22Rv1 (cell line): Measurements from ENCODE around the gene EMILIN1.
"Not testable (repeated sequence)": the region's sequence is repeated elsewhere in the genome, so short reads cannot be mapped to it uniquely, and the experiment has no call there.

Experiments used
- H3K27ac ChIP-seq: fragments of 450-650 bp; 2 replicates; pipeline ENCODE4 v1.5.1; 2017
- CTCF ChIP-seq: fragments of 450-650 bp; IDR thresholded peaks from 2 replicates; pipeline ENCODE4 v1.5.1; 2017; ENCODE audit warnings: mild to moderate bottlenecking
- ZFX ChIP-seq: fragments of 450-650 bp; IDR thresholded peaks from 2 replicates; pipeline ENCODE4 v1.6.1; 2017; ENCODE audit warnings: antibody characterized with exemption, borderline replicate concordance

EMILIN1 gene

DNA sequence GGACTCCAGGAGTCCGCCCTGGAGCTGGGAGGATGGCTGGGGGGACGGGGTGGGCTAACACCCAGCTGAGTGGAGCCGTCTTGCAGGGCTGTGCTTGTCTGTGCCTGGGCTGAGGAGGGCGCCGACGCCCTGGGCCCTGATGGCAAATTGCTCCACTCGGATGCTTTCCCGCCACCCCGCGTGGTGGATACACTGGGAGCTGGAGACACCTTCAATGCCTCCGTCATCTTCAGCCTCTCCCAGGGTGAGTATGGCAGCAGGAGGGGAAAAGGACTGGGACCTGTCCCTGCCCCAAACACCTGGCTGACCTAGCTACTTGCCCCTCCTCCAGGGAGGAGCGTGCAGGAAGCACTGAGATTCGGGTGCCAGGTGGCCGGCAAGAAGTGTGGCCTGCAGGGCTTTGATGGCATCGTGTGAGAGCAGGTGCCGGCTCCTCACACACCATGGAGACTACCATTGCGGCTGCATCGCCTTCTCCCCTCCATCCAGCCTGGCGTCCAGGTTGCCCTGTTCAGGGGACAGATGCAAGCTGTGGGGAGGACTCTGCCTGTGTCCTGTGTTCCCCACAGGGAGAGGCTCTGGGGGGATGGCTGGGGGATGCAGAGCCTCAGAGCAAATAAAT, 21.0 kb downstream of the EMILIN1 start:
- no peak overlapping the region for H3K27ac ChIP-seq
- TF ChIP-seq CTCF, result no peak
- no peak for TF ChIP-seq ZFX

GRCh38 chr2:27100036-27100435, 21.6 kb downstream of the EMILIN1 start:
- no peak overlapping the region for H3K27ac ChIP-seq
- TF ChIP-seq CTCF (no peak), ZFX (no peak)

DNA sequence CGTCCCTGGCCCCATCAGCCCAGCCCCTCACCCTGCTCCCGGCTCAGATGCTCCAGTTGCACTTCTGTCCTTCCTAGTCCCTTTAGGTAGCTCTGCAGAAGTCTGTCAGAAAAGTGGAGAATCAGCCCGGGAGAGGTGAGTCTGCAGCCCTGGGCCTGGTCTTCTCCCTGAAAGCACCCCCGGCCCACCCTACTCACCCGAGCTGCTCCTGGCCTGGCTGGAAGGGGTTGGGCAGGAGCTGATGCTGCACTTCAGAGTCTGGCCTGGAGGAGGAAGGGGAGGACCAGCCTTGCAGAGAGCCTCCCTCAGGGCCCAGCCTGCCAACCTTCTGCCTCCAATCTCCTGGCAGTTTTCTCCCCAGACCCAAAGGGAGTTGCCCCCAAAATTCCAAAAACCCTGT, 23.9 kb downstream of the EMILIN1 start:
- no peak overlapping the region for H3K27ac ChIP-seq
- TF ChIP-seq ZFX (no peak), CTCF (no peak)

GRCh38 chr2:27105981-27106380, 27.6 kb downstream of the EMILIN1 start:
- no peak overlapping the region for H3K27ac ChIP-seq
- TF ChIP-seq ZFX (no peak), CTCF (no peak)

- TF ChIP-seq CTCF, result no peak
- no peak for TF ChIP-seq ZFX
- H3K27ac ChIP-seq, result no peak overlapping the region
These were observed 29.8 kb downstream of the EMILIN1 start for GRCh38 chr2:27108221-27108620.

DNA sequence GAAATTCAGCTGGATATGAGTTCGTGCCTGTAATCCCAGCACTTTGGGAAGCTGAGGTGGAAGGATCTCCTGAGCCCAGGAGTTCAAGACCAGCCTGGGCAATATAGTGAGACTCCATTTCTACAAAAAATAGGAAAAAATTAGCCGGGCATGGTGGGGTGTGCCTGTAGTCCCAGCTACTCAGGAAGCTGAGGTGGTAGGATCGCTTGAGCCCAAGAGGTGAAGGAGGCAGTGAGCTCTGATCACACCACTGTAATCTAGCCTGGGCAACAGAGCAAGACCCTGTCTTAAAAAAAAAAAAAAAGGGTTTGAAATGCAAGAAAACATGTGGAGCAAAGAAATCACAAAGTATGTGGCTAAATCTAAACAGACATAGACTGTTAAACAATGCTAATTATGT, 30.7 kb downstream of the EMILIN1 start:
- no peak for TF ChIP-seq ZFX
- TF ChIP-seq CTCF, result no peak
- H3K27ac ChIP-seq, result no peak overlapping the region

DNA sequence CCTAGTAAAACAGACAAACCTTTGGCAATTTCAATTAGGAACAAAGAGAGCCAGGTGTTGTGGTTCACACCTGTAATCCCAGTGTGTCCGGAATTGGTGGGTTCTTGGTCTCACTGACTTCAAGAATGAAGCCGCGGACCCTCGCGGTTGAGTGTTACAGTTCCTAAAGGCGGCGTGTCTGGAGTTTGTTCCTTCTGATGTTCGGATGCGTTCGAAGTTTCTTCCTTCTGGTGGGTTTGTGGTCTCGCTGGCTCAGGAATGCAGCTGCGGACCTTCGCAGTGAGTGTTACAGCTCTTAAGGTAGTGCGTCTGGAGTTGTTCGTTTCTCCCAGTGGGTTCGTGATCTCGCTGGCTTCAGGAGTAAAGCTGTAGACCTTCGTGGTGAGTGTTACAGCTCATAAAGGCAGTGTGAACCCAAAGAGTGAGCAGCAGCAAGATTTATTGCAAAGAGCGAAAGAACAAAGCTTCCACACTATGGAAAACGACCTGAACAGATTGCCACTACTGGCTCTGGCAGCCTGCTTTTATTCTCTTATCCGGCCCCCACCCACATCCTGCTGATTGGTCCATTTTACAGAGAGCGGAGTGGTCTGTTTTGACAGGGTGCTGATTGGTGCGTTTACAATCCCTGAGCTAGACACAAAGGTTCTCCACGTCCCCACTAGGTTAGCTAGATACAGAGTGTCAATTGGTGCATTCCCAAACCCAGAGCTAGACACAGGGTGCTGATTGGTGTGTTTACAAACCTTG, 32.4 kb downstream of the EMILIN1 start:
- not testable (repeated sequence) for H3K27ac ChIP-seq

DNA sequence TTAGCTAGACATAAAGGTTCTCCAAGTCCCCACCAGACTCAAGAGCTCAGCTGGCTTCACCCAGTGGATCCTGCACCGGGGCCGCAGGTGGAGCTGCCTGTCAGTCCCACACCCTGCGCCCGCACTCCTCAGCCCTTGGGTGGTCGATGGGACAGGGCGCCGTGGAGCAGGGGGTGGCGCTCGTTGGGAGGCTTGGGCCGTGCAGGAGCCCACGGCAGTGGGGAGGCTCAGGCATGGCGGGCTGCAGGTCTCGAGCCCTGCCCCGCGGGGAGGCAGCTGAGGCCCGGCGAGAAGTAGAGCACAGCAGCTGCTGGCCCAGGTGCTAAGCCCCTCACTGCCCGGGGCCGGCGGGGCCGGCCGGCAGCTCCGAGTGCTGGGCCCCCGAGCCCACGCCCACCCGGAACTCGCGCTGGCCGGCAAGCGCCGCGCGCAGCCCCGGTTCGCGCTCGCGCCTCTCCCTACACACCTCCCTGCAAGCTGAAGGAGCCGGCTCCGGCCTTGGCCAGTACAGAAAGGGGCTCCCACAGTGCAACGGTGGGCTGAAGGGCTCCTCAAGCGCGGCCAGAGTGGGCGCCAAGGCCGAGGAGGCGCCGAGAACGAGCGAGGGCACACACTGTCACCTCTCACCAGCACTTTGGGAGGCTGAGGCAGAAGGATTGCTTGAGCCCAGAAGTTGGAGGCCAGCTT, 33.1 kb downstream of the EMILIN1 start:
- H3K27ac ChIP-seq, result not testable (repeated sequence)
